LNCaP clone FGC (cell line): Measurements from ENCODE around the gene POU4F2.

ENCODE experiments used
- DNase-seq: peaks from one replicate; pipeline ENCODE4 v3.0.0-alpha.2; 2011; ENCODE audit warnings: low read depth
- H3K4me3 ChIP-seq: 2 replicates; pipeline ENCODE4 v1.5.1; 2011; ENCODE audit warnings: mild to moderate bottlenecking, low read depth, low read length, control low read depth
- TF ChIP-seq, protein P1 (sequence below): IDR thresholded peaks from 2 replicates; pipeline ENCODE4 v1.5.1; 2012; ENCODE audit warnings: mild to moderate bottlenecking; ENCODE audit not compliant: control insufficient read depth, insufficient read depth; ENCODE audit errors: extremely low read depth

POU4F2 gene

DNA sequence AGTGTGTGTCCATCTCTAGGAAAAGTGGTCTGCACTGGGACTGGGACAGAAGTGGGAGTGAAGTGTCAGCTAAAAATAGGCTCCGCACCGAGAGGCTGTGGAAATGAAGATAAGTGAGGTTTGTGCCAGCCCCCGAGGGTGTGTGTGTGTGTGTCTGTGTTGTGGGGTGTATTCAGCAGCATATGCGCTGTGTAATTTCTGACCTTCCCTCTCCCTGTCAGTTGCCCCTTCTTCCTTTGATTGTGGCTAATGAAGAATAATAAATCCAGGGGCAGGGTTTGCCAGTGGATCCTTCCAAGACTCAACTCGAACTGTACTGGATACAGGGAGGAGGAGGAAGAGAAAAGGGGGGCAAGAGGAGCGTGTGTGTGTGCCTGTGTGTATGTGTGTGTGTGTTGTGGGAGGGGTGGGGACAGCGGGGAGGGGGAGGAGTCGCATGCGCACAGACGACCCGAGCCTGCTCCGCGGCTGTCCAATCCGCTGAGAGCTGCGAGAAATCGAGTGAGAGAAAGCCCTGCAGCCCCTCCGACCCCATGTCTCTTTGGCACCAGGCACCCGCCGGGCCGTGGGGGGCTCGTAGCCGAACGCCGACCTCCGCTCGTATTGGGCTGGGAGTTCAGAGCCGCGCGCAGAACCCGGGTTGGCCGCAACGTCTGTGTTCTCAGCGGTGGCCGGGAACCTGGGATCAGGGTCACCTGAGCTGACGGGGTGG lies 916 bp upstream of the POU4F2 start:
- H3K4me3 ChIP-seq, result no peak overlapping the region
- no peak for DNase-seq
- TF ChIP-seq, protein P1, sequence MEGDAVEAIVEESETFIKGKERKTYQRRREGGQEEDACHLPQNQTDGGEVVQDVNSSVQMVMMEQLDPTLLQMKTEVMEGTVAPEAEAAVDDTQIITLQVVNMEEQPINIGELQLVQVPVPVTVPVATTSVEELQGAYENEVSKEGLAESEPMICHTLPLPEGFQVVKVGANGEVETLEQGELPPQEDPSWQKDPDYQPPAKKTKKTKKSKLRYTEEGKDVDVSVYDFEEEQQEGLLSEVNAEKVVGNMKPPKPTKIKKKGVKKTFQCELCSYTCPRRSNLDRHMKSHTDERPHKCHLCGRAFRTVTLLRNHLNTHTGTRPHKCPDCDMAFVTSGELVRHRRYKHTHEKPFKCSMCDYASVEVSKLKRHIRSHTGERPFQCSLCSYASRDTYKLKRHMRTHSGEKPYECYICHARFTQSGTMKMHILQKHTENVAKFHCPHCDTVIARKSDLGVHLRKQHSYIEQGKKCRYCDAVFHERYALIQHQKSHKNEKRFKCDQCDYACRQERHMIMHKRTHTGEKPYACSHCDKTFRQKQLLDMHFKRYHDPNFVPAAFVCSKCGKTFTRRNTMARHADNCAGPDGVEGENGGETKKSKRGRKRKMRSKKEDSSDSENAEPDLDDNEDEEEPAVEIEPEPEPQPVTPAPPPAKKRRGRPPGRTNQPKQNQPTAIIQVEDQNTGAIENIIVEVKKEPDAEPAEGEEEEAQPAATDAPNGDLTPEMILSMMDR, result no peak

DNA sequence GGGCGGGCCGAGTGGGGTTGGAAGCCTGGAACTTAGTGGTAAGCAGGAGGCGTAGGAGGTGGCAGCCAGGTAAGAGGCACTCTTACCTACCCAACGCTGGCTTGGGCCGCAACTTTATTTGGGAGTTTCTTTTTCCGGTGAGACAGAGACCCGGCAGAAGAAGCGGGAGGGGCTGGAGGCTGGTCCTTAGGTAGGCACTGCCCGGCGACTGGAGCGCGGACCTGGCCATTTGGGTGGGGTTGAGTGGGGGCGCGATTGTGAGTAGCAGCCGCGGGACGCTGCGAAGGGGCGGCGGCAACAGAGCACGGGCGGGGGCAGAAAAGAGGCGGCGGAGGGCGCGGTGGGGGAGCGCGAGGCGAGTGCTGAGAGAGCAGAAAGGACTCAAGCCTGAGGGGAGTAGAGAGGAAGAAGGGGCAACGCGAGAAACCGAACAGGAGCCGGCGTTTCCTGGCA lies 334 bp upstream of the POU4F2 start:
- TF ChIP-seq, protein P1, result no peak
- H3K4me3 ChIP-seq, result no peak overlapping the region
- no peak for DNase-seq

DNA sequence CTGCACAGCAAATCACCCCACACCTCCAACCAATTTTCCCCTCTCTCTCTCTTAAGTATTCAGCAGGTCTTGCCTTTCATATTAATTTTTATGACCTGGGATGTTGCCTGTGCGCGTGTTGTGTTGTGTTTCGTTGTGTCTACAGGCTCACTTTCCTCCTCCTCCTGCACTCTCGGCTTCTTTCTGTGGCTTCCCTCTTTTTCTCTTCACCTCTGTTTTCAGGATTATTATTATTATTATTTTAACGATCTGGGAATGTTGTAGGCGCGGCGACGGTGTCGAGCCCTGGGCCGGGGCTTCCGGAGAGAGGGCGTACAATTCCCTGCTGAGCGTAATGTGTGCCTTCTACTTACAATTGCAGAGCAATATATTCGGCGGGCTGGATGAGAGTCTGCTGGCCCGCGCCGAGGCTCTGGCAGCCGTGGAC lies 826 bp downstream of the POU4F2 start:
- H3K4me3 ChIP-seq, result no peak overlapping the region
- TF ChIP-seq, protein P1, result no peak
- no peak for DNase-seq

DNA sequence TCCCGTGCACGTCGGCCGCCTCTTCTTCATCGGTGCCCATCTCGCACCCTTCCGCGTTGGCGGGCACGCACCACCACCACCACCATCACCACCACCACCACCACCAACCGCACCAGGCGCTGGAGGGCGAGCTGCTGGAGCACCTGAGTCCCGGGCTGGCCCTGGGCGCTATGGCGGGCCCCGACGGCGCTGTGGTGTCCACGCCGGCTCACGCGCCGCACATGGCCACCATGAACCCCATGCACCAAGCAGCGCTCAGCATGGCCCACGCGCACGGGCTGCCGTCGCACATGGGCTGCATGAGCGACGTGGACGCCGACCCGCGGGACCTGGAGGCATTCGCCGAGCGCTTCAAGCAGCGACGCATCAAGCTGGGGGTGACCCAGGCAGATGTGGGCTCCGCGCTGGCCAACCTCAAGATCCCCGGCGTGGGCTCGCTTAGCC lies 1.4 kb downstream of the POU4F2 start:
- H3K4me3 ChIP-seq, result no peak overlapping the region
- no peak for DNase-seq
- TF ChIP-seq, protein P1, result no peak

DNA sequence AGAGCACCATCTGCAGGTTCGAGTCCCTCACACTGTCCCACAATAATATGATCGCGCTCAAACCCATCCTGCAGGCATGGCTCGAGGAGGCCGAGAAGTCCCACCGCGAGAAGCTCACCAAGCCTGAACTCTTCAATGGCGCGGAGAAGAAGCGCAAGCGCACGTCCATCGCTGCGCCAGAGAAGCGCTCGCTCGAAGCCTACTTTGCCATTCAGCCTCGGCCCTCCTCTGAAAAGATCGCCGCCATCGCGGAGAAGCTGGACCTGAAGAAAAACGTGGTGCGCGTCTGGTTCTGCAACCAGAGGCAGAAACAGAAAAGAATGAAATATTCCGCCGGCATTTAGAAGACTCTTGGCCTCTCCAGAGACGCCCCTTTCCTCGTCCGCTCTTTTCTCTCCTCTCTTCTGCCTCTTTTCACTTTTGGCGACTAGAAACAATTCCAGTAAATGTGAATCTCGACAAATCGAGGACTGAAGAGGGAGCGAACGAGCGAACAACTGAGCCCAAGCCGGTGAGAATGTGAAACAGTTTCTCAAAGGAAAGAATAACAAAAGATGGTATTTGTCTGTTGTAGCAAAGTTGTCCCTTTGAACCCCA lies 1.9 kb downstream of the POU4F2 start:
- TF ChIP-seq, protein P1, result no peak
- no peak overlapping the region for H3K4me3 ChIP-seq
- DNase-seq, result no peak

DNA sequence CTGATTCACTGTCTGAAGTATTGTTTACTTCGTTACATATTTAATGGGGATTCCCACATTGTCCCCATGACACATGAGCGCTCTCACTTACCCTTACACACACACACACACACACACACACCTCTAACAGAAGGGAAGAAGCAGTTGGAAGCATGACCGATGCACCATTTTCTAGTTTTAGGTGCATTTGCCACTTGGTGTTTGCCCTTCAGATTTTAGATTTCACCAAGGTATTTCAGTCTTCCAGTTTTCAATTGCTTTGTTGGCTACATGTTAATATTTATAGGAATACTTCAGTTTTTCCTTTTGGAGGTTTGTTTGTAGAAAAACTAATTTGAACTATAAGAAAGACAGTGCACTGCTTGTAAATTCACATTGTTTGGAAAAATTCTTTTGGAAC lies 3.1 kb downstream of the POU4F2 start:
- no peak overlapping the region for H3K4me3 ChIP-seq
- no peak for DNase-seq
- TF ChIP-seq, protein P1, result no peak
